ENCODE data around the gene RPL26.

Gene RPL26

DNA sequence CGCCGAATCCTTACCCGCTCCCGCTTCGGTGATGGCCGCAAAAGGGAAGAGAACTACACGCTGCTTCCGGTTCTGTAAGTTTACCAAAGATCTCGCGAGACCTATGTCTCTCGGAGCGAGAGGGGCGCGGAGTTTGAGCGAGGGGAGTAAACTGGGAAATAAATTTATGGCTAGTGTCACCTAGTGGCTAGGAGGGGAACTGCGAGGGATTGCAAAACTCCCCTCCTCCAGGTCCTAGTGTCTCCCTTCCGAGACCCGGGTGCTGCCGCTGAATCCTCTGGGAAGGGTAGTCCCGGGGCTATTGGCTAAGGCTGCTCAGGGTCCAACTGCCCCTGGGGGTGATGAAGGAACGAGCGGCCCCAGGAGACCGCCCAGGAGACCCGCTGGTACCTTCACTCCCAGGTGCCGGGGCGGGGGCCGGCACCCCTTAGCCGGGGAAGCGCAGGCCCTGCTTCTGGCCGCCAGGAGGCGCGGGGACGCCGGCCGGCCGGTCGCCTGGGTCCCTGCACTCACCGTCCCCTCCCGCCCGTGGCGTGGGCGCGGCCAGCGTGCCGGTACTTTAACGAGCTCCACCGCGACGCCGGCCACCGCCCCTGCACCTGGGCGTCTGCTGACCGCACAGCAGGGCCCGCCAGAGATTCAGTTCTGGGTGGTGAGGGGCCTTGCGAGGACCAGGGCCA, at the start of gene RPL26:
RPL26 (minus strand) TSS at position 51 of the 680 bp plus-strand sequence. CDS start 883 bp downstream, outside the sequence.
- peak; percentile 95 for DNase-seq (ENCODE audit: low spot score)

DNA sequence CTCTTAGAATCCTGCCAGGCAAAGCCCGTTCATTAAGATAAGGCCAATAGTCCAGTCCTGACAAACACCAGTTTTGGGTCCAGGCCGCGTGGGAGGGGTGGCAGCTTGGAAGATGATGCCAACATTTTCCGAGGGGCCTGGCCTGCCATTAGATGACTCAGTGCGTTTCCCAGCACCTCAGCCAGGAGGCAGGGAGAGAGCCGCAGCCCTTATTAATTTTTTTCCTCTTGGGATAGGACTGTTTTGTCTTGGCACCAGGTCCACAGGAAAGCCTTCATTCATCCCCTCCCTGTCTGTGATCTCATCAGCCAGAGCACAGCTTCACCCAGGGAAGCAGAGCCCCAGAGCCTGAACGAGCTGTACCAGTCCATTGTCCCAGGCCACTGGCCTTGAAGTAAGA, 48.0 kb upstream of the RPL26 start:
- DNase-seq (ENCODE audit: low spot score) = peak; percentile 82

DNA sequence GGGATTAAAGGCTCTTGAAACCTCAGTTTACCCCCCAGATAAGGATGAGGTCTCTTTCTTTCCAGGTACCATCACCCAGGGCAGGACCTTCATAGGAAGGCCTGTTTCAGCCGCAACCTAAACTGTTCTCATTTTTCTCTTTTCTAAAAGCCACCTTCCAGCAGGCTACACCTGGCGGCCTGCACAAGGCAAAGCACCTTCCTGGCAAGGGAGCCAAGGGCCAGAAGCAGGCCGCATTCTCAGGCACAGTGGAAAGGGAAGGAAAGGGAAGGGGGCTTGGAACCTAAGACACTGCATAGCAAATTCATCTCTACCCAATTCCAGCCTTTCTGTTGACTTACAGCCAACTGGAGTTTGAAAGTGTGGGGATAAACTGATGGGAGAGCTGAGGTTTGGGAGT, 43.8 kb upstream of the RPL26 start:
- no peak for DNase-seq (ENCODE audit: low spot score)

DNA sequence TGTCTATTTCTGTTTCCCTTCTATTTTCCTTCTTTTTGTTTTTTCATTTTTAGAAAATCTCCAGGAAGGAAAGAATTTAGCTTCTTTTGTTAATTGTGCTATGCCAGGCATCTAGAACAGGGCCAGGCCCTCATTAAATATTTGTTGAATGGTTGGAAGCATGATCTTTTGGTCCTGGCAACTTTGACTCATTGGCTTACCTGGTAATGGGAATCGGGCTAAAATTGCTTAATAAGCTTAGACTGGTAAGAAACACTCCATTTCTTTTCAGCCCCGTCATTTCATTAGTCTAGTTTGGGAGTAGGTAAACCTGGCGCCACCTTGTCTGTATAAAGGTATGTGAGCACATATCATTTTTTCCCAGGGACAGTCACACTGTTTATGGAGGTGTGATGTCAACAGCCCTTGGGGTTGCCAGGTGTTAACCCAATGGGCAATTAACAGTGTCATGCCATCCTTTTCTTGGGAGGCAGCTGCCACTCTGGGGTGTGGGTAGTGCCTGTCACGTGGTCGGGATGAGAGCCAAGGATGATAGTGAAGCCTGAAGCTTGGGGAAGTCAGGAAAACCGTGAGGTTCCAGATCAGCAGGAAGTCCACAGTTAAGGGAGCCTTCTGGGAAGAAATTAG, 43.2 kb upstream of the RPL26 start:
- no peak for DNase-seq (ENCODE audit: low spot score)

DNA sequence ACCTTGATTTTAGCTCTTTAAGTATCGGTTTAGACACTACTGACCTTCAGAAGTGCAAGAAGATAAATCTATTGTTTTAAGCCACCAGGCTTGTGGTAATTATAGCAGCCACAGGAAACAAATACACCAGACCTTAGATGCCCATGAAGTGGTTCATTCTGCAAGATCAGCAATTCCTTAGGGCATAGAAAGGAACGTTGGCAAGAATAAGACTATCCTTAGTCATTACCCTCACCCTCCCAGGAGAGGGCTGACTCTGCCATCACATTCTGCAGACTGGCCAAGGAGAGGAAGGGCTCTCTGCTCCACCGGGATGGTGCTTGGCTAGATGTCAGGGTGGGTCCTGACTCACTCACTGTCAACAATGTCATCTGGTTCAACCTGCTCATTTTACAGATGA, 38.6 kb upstream of the RPL26 start:
- DNase-seq (ENCODE audit: low spot score) = no peak

DNA sequence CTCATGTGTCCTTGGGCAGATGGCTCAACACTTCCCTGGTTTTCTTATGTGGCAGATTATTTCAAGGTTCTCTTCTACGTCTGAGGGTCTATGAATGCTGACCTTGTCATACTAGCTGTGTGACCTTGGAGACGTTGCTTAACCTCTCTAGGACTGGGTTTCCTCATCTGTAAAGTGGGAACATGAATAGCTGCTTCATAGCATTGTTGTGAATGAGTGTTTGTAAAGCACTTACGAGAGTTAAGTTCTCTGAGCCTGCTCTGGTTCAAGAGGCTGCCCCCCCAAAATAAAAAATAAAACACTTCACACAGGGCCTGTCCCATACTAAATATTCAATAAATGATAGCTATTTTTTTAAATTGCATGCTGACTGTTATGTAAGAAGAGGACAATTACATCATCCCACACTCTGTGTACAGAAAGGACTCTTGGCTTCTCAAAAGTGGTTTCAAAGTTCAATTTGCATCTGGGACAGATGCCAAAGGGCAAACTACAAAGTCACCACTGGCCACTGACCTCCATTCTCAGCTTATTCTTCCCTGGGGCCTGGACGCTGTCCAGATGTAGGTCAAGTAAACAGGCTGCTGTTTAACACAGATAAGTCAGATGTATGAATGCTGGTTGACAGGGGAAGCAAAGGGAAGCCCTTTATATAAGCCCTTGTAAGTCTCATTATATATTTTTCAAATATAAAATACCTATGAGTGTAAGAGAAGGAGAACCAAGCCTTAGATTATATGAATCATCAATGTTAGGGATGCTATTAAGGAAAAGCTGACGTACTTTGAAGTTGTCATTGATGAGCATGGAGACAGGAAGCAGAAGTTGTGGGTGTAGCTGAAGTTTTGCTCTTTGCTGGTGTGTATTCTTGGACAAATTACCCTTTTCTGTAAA, 37.3 kb upstream of the RPL26 start:
- DNase-seq (ENCODE audit: low spot score) = peak; percentile 15

DNA sequence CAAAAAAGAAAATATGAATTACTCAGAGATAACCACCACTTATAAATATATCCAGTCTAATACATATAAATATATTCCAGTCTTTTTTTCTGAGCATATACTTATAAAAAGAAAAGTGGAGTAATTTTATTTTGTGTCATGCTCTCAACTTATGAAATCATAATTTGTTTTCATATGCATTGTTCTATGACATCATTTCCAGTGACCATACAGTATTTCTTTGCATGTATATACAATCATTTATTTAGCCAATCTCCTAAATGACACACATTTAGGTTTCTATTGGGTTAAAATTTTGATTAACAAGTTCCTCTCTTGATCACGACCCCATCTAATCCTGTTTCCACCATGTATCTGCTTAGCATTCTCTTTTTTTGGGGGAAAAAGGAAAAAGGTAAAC, 36.3 kb upstream of the RPL26 start:
- no peak for DNase-seq (ENCODE audit: low spot score)

DNA sequence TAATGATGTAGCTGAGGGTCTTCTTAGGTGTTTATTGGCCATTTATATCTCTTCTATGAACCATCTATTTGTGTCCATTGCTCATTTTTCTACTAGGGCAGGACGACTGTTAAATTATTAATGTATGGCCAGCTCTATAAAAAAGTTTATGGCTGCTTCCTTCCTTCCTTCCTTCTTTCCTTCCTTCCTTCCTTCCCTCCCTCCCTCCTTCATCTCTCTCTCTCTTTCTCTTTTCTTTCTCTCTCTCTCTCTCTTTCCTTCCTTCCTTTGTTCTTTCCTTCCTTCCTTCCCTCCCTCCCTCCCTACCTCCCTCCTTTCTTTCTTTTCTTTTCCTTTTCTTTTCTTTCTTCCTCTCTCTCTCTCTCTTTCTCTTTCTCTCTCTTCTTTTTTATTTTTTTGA, 35.5 kb upstream of the RPL26 start:
- no peak for DNase-seq (ENCODE audit: low spot score)

DNA sequence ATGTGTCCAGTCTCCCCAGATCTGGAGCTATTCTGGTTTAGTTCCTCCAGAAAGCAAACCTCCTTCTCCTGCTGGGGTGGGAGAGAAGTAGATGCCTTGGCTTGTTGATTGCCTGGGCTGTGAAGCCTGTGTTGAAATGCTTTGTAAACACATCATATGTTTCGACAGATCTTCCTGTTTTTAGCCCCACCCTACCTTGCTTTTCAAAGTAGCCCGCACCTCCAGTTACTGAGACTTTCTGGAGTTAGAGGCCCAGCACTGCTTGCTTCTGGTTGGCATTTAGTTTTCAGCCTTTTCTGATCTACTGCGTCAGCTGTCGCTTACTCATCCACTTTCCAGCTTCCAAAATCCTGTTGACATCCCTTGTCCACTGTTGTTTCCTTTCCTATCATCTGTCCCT, 34.8 kb upstream of the RPL26 start:
- no peak for DNase-seq (ENCODE audit: low spot score)

DNA sequence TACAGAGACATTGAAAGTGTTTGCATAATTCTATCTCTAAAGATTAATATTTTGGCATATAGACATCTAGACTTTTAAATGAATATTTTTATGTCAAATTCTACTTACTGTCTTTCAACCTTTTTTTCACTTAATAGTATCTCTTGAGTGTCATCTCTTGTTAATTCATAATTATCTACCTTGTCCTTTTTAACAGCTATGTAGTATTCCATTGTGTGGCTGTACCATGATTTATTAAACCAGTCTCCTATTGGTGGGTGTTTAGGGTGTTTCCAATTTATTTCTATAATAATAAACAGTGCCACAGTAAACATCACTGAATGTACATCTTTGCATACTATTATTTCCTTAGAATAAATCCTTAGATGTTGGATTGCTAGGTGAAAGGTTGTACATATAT, 30.9 kb upstream of the RPL26 start:
- no peak for DNase-seq (ENCODE audit: low spot score)

DNA sequence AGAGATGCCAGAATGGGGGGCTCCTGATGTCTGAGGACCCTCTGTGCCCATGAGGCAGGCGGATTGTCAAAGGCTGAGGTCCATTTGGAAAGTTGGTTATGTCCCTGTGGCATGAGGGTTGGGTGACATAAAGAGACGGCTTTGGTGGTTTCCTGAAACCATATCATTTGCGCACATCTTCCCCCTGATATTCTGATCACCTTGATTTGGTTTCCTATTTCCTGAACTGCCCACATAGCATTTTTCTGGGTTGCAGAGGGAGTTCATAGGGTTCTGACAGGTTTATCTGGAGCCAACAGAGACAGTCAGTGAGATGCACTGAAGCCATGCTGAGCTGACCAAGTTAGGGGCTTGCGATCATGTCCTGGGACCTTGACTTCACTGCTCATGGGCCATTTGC, 30.3 kb upstream of the RPL26 start:
- no peak for DNase-seq (ENCODE audit: low spot score)

DNA sequence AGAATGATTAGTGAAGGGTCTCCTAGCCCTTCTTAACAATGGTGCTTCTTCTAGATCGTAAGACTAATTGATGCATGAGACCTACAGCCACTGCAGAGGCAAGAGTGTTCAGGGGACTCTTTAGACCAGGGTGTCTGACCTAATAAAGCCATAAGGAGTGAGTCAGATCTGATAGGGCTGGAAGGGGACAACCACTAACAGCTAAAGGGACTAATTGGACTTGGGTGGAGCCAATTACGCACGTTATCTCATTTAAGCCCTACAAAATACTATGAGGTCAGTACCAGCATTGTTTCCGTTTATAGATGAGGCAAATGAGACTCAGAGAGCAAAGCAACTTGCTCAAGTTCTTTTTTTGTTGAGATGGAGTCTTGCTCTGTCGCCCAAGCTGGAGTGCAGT, 29.1 kb upstream of the RPL26 start:
- no peak for DNase-seq (ENCODE audit: low spot score)

DNA sequence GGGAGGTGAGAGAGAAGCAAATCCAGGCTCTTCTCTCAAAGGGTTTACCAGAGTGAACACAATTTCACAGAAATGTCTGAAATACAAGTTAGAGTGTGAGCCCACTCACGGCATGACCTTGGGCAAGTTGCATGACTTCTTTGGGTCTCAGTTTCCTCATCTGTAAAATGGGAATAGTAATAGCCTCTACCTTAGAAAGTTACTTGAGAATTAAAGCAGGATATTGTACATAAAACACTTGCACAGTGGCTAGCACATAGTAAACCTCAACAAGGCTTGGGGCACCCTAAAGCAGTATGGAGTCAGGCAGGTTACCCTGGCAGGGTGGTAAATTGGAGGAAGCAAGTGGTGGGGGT, 27.9 kb upstream of the RPL26 start:
- no peak for DNase-seq (ENCODE audit: low spot score)

DNA sequence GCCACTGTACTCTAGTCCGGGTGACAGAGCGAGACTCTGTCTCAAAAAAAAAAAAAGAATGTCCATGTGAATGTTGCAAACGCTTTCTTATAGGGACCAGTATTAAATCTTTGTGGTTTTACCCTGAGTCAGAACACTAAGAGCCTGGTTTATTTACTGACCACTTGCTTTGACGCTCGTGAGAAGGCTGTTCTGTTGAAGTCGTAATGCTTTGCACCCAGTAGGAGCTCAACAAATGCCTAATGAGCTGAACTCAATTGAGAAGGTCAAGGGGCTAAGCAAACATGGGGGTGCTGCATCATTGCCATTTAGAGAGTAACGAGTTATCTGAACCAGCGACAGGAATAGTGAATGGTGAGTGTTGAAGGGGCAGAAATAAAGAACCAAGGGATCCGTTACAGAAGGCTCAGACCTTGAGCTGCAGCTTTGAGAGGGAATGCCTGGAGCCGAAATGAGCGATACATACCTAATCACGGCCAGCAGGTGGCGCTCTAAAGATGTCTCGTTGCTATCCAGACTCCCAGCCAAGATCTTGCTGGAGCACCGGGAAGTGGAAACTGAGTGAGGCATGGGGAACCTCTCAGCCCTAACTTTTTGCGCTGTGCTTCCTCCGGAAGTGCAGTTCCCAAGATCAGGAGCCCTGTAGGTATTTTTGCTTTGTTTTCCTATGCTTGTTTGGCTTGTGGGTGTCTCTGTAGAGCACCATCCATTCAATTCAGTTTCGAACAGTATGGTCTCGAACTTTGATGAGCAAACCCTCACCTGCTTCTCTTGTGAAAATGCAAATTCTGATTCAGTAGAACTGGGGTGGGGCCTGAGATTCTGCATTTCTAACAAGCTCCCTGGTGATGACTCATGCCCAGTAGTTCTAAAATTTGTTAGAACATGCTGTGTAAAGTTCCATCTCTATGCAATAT, 27.2 kb upstream of the RPL26 start:
- DNase-seq (ENCODE audit: low spot score) = peak; percentile 87

DNA sequence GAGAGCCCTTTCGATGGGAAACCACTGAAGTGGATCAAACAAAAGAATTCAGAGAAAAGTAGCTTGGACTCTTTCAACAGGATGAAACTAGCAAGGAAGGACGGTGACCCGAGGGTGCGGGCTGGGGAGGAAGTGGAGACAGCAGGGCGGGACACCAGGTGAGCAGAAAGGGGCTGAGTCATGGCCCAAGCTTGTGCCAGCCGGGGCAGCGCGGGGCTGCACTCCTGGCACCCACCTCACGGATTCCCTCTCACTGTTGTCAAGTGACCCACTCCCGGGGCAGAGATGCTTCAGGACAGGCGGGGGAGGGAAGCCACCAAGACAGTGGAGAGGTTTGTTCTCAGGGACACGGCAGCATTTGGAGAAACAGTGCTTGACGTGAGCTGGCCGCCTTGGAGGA, 25.4 kb upstream of the RPL26 start:
- DNase-seq (ENCODE audit: low spot score) = no peak

DNA sequence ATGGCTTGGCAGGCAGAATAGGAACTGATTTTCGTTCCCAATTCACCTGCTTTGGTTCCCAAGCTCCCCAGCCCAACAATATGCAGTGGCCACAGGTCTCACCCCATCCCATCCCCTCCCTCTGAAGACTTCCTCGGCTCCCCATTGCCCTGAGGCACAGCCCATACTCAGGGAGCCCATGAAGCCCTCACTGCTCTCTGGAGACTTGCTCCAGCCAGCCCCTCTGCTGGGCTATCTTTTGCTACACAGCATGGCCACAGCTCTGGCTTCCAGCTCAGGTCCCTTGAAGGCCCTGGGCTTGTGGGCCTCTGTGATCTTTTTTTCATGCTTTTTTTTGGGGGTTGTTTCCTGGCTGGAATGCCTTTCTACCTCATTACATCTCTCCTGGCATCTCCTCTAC, 23.2 kb upstream of the RPL26 start:
- DNase-seq (ENCODE audit: low spot score) = no peak

DNA sequence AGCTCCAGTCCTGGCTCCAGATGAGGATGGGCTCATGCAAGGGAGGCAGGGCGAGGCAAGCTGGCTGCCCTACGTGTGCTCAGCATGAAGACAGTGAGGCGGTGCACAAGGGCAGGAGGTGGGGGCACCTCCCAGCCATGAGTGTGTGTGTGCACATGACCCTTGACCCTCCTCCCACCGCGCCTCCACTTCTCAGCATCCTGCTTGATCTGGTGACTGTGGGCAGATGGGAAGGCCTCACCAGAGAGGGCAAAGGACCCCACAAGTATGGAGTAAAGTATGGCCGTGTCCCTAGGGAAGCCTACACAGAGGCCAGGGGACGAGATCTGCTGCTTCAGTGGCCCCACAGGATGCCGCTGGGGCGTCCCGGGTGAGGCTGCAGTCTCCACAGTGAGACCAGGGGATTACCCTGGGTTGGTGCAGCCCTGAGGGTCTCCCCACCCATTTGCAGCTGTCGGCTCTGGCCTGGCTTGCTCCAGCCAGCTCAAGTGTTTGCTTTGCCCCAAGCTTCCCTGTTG, 22.6 kb upstream of the RPL26 start:
- DNase-seq (ENCODE audit: low spot score) = no peak

DNA sequence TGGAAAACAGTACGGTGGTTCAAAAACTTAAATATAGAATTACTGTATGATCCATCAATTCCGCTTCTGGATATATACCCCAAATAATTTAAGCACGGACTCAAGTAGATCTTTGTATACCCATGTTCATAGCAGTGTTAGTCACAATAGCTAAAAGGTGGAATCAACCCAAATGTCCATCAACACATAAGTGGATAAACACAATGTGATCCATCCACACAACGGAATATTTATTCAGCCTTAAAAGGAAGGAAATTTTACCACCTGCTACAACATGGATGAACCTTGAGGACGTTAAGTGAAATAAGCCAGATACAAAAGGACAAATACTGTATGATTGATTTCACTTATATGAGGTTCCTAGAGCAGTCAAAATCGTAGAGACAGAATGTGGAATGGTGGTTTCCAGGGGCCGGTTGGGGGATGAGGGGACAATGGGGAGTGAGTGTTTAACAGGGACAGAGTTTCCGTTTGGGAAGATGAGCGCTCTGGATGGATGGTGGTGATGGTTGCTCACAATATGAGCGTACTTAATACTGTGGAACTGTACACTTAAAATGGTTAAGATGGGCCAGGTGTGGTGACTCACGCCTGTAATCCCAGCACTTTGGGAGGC, 20.0 kb upstream of the RPL26 start:
- no peak for DNase-seq (ENCODE audit: low spot score)

DNA sequence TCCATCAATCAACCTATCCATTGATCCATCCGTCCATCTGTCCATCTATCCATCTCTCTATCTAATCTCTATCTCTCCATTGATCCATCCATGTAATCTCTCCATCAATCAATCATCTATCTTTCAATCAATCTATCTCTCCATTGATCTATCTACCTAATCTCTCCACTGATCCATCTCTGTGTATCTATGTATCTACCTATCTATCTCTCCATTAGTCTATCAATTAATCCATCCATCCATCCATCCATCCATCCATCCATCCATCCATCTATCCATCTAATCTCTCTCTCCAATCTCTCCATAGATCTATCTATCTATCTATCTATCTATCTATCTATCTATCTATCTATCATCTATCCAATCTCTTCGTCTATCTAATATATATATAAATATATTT, 18.1 kb upstream of the RPL26 start:
- DNase-seq (ENCODE audit: low spot score) = no peak

DNA sequence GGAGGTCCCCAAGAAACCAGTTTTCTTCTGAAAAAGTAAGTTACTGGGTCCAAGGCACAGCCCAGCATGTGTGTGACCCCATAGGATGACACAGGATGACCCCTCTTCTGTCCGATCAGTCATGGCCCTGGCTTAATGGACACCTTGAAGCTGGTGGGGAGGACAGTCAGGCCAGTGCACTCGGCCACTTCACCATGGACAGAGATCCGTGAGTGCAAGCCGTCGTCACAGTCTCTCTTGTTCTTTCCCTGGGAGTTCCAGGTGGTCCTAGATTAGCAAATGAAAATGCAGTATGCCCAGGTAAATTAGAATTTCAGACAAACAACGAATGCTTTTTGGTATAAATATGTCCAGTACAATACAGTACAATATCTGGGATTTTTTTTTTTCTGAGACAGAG, 16.0 kb upstream of the RPL26 start:
- DNase-seq (ENCODE audit: low spot score) = no peak

DNA sequence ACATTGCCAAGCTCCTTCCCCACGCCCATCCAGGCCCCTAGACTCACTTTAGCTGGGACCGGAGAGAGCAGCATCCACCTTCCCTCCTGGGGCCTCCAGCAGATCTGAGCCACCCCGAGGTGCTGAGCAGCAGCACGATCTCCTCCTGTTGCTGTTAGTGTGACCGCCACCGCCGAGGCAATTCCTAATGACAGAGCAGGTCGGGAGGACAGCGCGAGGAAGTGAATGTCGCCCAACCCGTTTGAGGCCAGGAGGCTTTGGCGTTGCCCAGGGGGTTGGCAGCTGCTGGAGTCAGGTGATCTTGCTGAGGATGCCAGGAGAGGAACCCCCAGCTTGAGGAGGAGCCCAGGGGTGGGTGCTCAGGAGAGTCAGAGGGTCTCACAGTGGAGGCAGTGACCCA, 14.6 kb upstream of the RPL26 start, which contains the start of gene RNF222:
RNF222 (minus strand) TSS at position 192 of the 400 bp plus-strand sequence. CDS start 4,366 bp downstream, outside the sequence.
- DNase-seq (ENCODE audit: low spot score) = no peak

Data from GM03348 (cell line).